Measurements from ENCODE around the gene TYW1.
"Not testable (repeated sequence)": the region's sequence is repeated elsewhere in the genome, so short reads cannot be mapped to it uniquely, and the experiment has no call there.

TYW1 gene

DNA sequence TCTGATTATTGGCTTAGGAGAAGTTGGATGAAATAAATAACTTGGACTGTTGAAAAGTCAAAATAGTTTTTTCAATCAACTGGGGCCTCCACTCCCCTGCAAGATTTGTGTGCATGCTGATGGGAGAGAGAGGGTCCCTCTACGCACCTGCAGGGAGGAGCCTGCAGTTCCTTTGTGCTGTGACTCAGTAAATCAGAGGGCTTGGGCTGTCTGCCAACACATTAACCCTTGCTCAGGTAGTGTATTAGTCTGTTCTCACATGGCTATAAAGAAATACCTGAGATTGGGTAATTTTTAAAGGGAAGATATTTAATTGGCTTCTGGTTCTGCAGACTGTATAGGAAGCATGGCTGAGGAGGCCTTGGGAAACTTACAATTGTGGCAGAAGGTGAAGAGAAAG, 261.1 kb downstream of the TYW1 start:
- DNase-seq: not testable (repeated sequence)

DNA sequence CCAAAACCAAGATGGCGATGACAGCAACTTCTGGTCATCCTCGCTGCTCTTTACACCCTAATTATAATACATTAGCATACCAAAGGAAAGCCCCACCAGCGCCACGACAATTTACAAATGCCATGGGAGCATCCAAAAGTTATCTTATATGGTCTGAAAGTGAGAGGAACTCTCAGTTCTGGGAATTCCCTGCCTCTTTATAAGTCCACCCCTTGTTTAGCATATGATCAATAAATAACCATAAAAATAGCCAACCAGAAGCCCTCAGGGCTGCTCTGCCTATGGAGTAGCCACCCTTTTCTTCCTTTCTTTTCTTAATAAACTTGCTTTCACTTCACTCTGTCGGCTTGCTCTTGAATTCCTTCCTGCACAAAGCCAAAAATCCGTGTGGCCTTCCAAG, 262.7 kb downstream of the TYW1 start:
- not testable (repeated sequence) for DNase-seq

DNA sequence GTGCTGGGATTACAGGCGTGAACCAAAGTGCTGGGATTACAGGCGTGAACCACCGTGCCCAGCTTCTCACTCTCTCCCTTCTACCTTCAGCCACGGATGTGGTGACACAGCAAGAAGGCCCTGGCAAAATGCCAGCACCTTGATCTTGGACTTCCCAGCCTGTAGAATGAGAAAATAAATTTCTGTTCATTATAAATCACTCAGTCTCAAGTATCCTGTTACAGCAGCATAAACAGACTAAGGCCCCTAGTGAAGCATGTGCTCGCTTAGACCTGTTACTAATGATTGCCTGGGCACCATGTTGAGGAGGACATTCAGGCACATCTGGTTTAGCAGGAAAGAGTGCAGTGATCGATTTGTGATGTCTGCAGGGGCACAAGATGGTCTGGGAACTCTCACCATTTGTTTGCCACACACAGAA, 263.5 kb downstream of the TYW1 start:
- DNase-seq: not testable (repeated sequence)

DNA sequence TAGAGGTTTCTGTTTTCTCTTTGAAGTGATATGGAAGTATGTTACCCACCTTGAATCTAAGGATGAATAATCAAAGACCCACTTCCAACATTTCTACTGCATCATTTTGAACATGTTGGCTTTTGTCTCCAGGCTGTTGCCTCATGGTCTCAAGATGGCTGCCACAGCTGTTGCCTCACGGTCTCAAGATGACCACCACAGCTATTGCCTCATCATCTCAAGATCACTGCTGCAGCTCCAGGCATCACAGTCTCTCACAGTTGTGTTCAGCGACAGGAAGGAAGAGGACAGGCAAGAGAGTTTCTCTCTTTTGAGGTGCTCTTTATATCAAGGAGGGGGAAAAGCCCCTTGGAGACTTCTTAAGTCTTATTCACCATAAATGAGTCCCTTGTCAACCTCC, 267.4 kb downstream of the TYW1 start:
- not testable (repeated sequence) for DNase-seq

DNA sequence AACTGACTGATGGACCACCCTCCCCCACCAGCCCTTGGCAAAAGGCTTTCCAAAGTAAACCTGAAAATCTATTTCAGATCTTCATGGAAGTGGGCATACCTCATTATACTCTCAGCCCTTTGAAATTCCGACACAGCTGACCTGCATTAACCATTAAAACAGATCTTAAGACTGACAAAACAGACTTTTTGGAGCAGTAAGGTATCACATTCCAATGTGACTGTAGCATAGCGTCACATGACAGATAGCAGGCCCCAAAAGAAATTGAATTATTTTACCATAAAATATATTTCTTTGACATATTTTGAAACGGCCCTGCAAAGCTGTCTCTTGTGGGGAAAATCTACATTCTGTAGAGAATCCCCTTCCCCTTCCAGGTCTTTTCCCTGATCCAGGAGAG, 269.4 kb downstream of the TYW1 start:
- not testable (repeated sequence) for DNase-seq

DNA sequence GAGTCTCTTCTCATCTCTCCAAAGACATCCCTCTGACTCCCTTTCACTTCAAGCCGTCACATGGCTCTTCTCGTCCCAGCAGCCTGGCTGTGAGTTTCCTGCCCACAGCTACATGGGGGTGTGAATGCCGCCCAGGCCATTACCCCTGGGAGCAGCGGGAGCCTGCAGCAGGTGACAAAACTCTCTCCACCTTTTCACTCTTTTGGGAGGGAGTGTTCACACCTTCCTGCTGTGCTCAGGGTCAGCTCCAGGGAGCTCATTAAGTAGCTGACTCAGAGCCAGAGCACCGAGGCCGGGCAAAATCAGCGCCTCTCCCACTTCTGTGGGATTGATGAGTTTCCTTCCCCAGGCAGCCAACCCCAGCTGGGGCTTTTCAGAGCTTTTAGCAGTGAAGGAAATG, 271.3 kb downstream of the TYW1 start:
- no peak for DNase-seq

DNA sequence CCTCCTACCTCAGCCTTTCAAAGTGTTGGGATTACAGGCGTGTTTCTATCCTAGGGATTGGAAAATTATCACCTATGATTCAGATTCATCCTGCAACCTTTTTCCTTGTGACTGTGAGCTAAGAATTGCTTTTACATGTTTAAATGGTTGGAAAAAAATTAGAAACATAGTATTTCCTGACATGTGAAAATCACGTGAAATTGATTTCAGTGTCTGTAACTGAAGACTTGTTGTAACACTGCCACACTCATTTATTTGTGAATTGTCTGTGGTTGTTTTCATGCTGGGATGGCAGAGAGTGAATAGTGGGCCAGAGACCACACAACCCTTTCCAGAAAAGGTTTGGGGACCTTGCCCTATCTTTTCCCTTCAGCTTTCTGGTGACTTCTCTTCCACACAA, 273.3 kb downstream of the TYW1 start:
- not testable (repeated sequence) for DNase-seq

Measured in SW 1271 (cell line).